Endothelial cell of umbilical vein (primary cell): ENCODE measurements around the gene MYRFL. TPM values are rescaled to one million over a fixed set of nuclear protein-coding genes. Genes with fewer than 3 reads are reported as not detected.

Experiments used
- BruUV-seq: library from RNA; stranded (reverse); fragments of 400-500 nt; replicated peaks from 2 replicates; lab custom pipeline; 2021; lab: Mats Ljungman, UMichigan
- CTCF ChIA-PET: fragments of 300-600, 350-600 bp; sonication (Branson Sonifier 250); formaldehyde crosslinking; loops from one replicate; lab custom pipeline; 2021; ENCODE audit warnings: antibody characterized with exemption, inconsistent platforms; lab: Charles Lee
- POLR2A ChIA-PET: fragments of 300-600, 350-600 bp; sonication (Branson Sonifier 250); formaldehyde crosslinking; loops from one replicate; lab custom pipeline; 2021; ENCODE audit warnings: antibody characterized with exemption, inconsistent platforms; lab: Charles Lee
- DNase-seq: peaks from one replicate; pipeline ENCODE4 v3.0.0-alpha.2; 2011; ENCODE audit warnings: low read depth, low spot score
- FAIRE-seq: peaks from 2 replicates; lab custom pipeline; 2011; peaks lifted over from hg19 to GRCh38; lab: Jason Lieb, UNC
- H2AFZ ChIP-seq: 2 replicates; pipeline ENCODE4 v1.6.0; 2012; ENCODE audit warnings: low read depth, low read length, control low read depth, inconsistent platforms
- H3K27ac ChIP-seq: 2 replicates; pipeline ENCODE4 v1.5.1; 2011; ENCODE audit warnings: low read depth, mild to moderate bottlenecking, control low read depth, low read length, moderate library complexity; ENCODE audit not compliant: insufficient read depth
- H3K27me3 ChIP-seq, 2 experiments: 2 replicates each; pipeline versions ENCODE4 v1.6.0 to v1.6.1; 2011; ENCODE audit warnings: low read length in 2 of 2, mixed read lengths in 1 of 2; ENCODE audit not compliant: control insufficient read depth in 2 of 2, insufficient read depth in 2 of 2
- H3K36me3 ChIP-seq, 2 experiments: 2 replicates in 1 of 2; 3 replicates in 1 of 2; pipeline ENCODE4 v1.5.1; 2011; ENCODE audit warnings: low read length in 2 of 2, mild to moderate bottlenecking in 1 of 2, moderate library complexity in 1 of 2; ENCODE audit not compliant: control insufficient read depth in 2 of 2, insufficient read depth in 2 of 2; ENCODE audit errors: extremely low read depth in 1 of 2
- H3K4me1 ChIP-seq: 3 replicates; pipeline ENCODE4 v1.5.1; 2011; ENCODE audit warnings: mild to moderate bottlenecking, low read length; ENCODE audit not compliant: control insufficient read depth, insufficient read depth; ENCODE audit errors: extremely low read depth
- H3K4me2 ChIP-seq: 2 replicates; pipeline ENCODE4 v1.6.1; 2011; ENCODE audit warnings: low read length, control low read depth, mixed read lengths; ENCODE audit not compliant: insufficient read depth
- H3K4me3 ChIP-seq, 3 experiments: fragments of 200-600 bp in 1 of 3; sonication (generic), shearing (Covaris generic) in 1 of 3; replicated peaks in 1 of 3; 2 replicates each; pipeline ENCODE4 v1.5.1; 2011 to 2016; ENCODE audit warnings: control low read depth in 3 of 3, low read length in 3 of 3, mild to moderate bottlenecking in 2 of 3, inconsistent platforms in 1 of 3, low read depth in 1 of 3, moderate library complexity in 1 of 3; ENCODE audit not compliant: insufficient read depth in 1 of 3
- H3K79me2 ChIP-seq: 2 replicates; pipeline ENCODE4 v1.6.0; 2012; ENCODE audit warnings: low read length, inconsistent platforms; ENCODE audit not compliant: control insufficient read depth, insufficient read depth
- H3K9ac ChIP-seq: replicated peaks from 2 replicates; pipeline ENCODE3; 2011; ENCODE audit warnings: low read length, control low read depth; ENCODE audit not compliant: insufficient read depth; ENCODE audit errors: extremely low read depth
- H3K9me1 ChIP-seq: replicated peaks from 3 replicates; pipeline ENCODE4 v1.6.0; 2011; ENCODE audit warnings: mild to moderate bottlenecking, low read length; ENCODE audit not compliant: control insufficient read depth, insufficient read depth; ENCODE audit errors: extremely low read depth
- H3K9me3 ChIP-seq: replicated peaks from 2 replicates; pipeline ENCODE4 v1.5.1; 2012; ENCODE audit warnings: low read length, inconsistent platforms; ENCODE audit not compliant: control insufficient read depth, insufficient read depth
- H4K20me1 ChIP-seq: replicated peaks from 2 replicates; pipeline ENCODE3; 2011; ENCODE audit warnings: mild to moderate bottlenecking, low read length; ENCODE audit not compliant: control insufficient read depth, insufficient read depth; ENCODE audit errors: extremely low read depth
- CTCF ChIP-seq, 2 donors: IDR thresholded peaks; 1 replicate in 1 of 2; 2 replicates in 1 of 2; pipeline ENCODE4 v1.5.1; 2011; ENCODE audit warnings: low read length in 2 of 2, mild to moderate bottlenecking in 2 of 2, moderate library complexity in 2 of 2, control low read depth in 1 of 2, inconsistent platforms in 1 of 2, low read depth in 1 of 2; ENCODE audit not compliant: insufficient read depth in 1 of 2; ENCODE audit errors: extremely low read depth in 1 of 2
- EZH2 ChIP-seq: IDR thresholded peaks from 2 replicates; pipeline ENCODE4 v1.6.1; 2012; ENCODE audit warnings: borderline replicate concordance, low read depth, mild to moderate bottlenecking, moderate library complexity, low read length, inconsistent platforms; ENCODE audit not compliant: severe bottlenecking
- FOS ChIP-seq: IDR thresholded peaks from 2 replicates; pipeline ENCODE4 v1.6.1; 2011; ENCODE audit warnings: mild to moderate bottlenecking, low read length, moderate library complexity, borderline replicate concordance; ENCODE audit not compliant: insufficient read depth
- GATA2 ChIP-seq: IDR thresholded peaks from 2 replicates; pipeline ENCODE4 v1.7.0; 2011; ENCODE audit warnings: low read depth, mild to moderate bottlenecking, moderate library complexity, mixed read lengths, low read length; ENCODE audit not compliant: insufficient read length, insufficient read depth
- JUN ChIP-seq: IDR thresholded peaks from 2 replicates; pipeline ENCODE4 v1.6.1; 2011; ENCODE audit warnings: borderline replicate concordance, low read depth; ENCODE audit not compliant: insufficient read length, insufficient read depth
- MAX ChIP-seq: IDR thresholded peaks from 2 replicates; pipeline ENCODE4 v1.6.1; 2011; ENCODE audit not compliant: insufficient read depth, insufficient read length
- MYC ChIP-seq: IDR thresholded peaks from one replicate; pipeline ENCODE4 v1.6.1; 2011; ENCODE audit warnings: mild to moderate bottlenecking, low read depth, low read length
- POLR2A ChIP-seq: IDR thresholded peaks from 2 replicates; pipeline ENCODE4 v1.6.1; 2012; ENCODE audit warnings: low read depth, mild to moderate bottlenecking, control low read depth, low read length
- POLR2AphosphoS5 ChIP-seq: IDR thresholded peaks from 2 replicates; pipeline ENCODE4 v1.6.1; 2012; ENCODE audit warnings: low read depth, mild to moderate bottlenecking, control low read depth, low read length, moderate library complexity; ENCODE audit not compliant: insufficient read depth
- dilution Hi-C: fragments of 300-500 bp; cut with MboI; formaldehyde crosslinking; loops from one replicate; pipeline ENCODE4 v1.15.0; 2019; ENCODE audit warnings: low sequenced_read_pairs; ENCODE audit not compliant: extremely low pct_ligation_motif_present
- intact Hi-C: fragments of 100-400 bp; cut with micrococcal nuclease; formaldehyde crosslinking; loops from one replicate; pipeline ENCODE4 v1.10.0; 2022
- polyA plus RNA-seq, 4 experiments: library from polyadenylated mRNA; depleted of rRNA in 3 of 4; stranded (reverse) in 3 of 4; unstranded in 1 of 4; fragments of >200 nt; gene quantifications; 2 replicates each; pipeline versions ENCODE4 v1.2.1 to v1.2.3, GENCODE V29; 2011 to 2012; ENCODE audit warnings: missing spikeins in 1 of 4
- total RNA-seq: library from RNA; stranded (reverse); gene quantifications from 2 replicates; pipeline ENCODE4 v1.2.3, GENCODE V29; 2021

MYRFL gene
- total and polyA plus RNA-seq, 2 donors (not counting 3 experiments of a cell fraction or from before 2014, with no cell fraction given) = not detected

GRCh38 chr12:69951108-69951507 lies 126.1 kb downstream of the MYRFL start:
- no TSS peak for BruUV-seq
- no peaks in the 10 kb centered on the region for H3K79me2 ChIP-seq
- H3K4me2 ChIP-seq = no peak overlapping the region
- H3K4me1 ChIP-seq = no peaks in the 10 kb centered on the region
- no peaks in the 10 kb centered on the region for H3K36me3 ChIP-seq
- no peak overlapping the region for H3K27ac ChIP-seq
- H3K9me1 ChIP-seq = no peaks in the 10 kb centered on the region
- no peak overlapping the region for H2AFZ ChIP-seq
- intact Hi-C loops (no loop called here), dilution Hi-C loops (no loop called here)
- no peak overlapping the region for H3K4me3 ChIP-seq
- no peak for TF ChIP-seq POLR2AphosphoS5
- no peak overlapping the region for H3K9ac ChIP-seq
- no peaks in the 10 kb centered on the region for H4K20me1 ChIP-seq
- DNase-seq (no peak), FAIRE-seq (no peak)
- peaks cover 0 to 5% of the 10 kb centered on the region in 2 experiments for H3K27me3 ChIP-seq
- POLR2A ChIA-PET = no interaction called here
- no peaks in the 10 kb centered on the region for H3K9me3 ChIP-seq
- CTCF ChIA-PET = no interaction called here

- H3K4me1 ChIP-seq = no peaks in the 10 kb centered on the region
- H3K9ac ChIP-seq = no peak overlapping the region
- H3K79me2 ChIP-seq = no peaks in the 10 kb centered on the region
- FAIRE-seq (no peak), DNase-seq (no peak)
- no peaks in the 10 kb centered on the region for H3K9me1 ChIP-seq
- H3K4me2 ChIP-seq = no peak overlapping the region
- H2AFZ ChIP-seq = no peak overlapping the region
- BruUV-seq = no TSS peak
- H3K9me3 ChIP-seq = no peaks in the 10 kb centered on the region
- H3K36me3 ChIP-seq = no peaks in the 10 kb centered on the region
- no peak overlapping the region for H3K4me3 ChIP-seq
- ChIA-PET POLR2A (no interaction called here), CTCF (no interaction called here)
- no peak overlapping the region for H3K27ac ChIP-seq
- intact Hi-C loops = no loop called here
- H4K20me1 ChIP-seq = no peaks in the 10 kb centered on the region
- no peak for TF ChIP-seq JUN
- no peak for TF ChIP-seq MAX
- no peak for TF ChIP-seq MYC
- no peak for TF ChIP-seq CTCF (IDR thresholded peaks at IDR 0.05; ENCODE audit: extremely low read depth in 1 of 2, insufficient read depth in 1 of 2, low read depth in 1 of 2, low read length in 2 of 2)
- no peak for TF ChIP-seq FOS
- TF ChIP-seq POLR2A = no peak
- no peak for TF ChIP-seq EZH2
- no peak for TF ChIP-seq GATA2
- dilution Hi-C loops = no loop called here
- no peaks in the 10 kb centered on the region for H3K27me3 ChIP-seq
Measured at GRCh38 chr12:69952890-69953289, 127.9 kb downstream of the MYRFL start.
